Left lobe of liver (tissue), 2 donors: Measurements from ENCODE around the gene ASTN2. TPM values are rescaled to one million over a fixed set of nuclear protein-coding genes. Genes with fewer than 3 reads are reported as not detected.

Experiments
- ATAC-seq: fragments of 200-7000 bp; cut with Tn5 transposase; one replicate; pipeline ENCODE4 v1.9.1; 2020; ENCODE audit warnings: mild to moderate bottlenecking, moderate library complexity
- DNase-seq: peaks from one replicate; pipeline ENCODE4 v3.0.0-alpha.2; 2020; ENCODE audit warnings: low spot score
- total RNA-seq: library from RNA; stranded (reverse); gene quantifications from one replicate; pipeline ENCODE4 v1.2.1, GENCODE V29; 2021
- donor health status: DM: no; HTN: no; CAD: no; lungs with moderate emphysema.
- donor health status: DM: no; HTN: yes; CAD: no.

The ASTN2 gene
- total RNA-seq, 1 donor from 2014 or later, result 2.9 TPM

DNA sequence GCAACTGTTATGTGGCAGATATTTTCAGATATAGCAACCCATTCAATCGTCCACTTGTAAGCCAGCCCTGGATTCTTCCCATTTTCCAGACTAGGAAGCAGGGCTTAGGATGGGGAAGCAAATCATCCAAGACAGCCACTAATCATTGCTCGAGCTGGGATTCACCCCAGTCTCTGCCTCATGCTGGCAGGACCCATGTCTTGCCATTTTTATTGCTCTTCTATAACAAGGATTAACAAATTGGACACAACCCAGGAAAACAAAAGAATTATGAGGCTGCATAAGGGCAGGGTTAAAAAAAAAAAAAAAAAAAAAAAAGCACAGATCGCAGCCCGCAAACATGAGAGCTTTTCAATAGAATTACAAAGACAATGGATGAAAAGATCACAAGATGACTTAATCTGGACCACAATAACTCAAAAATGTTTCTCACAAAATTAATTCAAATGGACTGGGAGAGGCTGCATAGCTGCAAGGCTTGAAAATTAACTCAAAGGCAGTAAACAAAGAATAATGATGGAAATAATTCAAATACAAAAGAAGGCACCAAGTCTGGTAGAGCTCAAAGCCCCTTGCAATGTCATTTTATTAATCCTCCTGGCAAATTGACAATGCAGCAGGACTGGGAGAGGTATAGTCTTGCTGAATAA is 40.7 kb downstream of the ASTN2 start:
- DNase-seq, result no peak
- ATAC-seq, result no peak

DNA sequence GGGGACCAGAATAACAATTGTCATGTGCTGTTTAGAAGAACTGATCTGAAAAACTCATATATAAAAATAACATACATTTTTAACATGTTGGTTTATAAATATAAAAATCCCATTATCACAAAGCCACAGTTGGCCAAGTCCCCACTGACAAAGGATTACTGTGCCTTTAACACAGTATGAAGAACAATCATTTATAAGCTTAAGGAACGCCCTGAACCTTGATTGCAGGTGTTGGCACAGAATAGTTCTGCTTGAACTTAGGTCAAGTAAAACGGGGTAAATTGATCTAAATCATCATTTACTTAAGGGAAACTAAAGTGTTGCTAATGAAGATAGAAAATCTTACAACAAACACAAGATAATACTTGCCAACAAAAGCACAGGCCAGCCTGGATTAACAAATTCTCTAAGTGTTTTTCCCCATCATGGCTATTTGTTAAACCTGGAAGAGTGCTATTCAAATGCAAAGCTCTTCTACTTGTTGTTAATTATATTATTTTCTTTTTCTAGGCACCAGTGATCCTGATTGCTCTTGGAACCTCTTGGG is 46.1 kb downstream of the ASTN2 start:
- no peak for ATAC-seq
- no peak for DNase-seq

DNA sequence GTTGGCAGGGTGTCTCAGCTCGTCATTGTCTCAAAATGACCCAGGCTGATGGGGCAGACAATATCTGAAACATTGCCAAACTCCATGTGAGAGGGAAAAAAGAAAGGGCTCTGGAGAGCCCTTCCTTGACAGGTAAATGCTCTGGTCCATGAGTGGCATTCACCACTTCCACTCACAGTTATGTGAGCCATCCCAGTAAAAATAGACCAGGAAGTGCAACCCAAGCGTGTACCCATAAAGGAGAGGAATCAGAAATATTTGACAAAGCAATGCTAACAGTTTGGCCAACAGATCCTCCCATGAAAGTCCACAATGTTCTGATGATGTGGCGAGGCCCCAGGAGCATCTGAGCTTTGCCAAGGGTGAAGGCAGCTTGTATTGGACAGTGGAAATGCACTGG is 49.4 kb downstream of the ASTN2 start:
- no peak for DNase-seq
- ATAC-seq, result no peak

DNA sequence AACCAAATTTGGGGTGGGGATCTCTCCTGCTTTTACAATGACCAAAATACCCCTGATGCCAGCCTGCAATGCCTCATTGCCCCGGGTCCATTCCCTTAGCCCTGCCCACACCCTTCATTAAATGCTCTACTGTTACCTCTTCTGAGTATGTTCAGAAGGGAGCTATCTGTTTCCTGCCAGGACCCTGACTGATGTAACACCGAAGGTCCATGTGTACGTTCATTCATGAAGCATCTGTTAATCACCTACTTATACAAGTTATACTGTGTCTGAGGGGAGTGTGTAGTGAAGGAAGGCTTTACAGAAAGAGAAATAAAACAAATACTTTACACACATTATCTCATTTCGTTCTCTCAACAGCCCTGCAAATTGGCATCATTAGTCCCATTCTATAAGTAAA is 51.9 kb downstream of the ASTN2 start:
- ATAC-seq (no peak), DNase-seq (no peak)

DNA sequence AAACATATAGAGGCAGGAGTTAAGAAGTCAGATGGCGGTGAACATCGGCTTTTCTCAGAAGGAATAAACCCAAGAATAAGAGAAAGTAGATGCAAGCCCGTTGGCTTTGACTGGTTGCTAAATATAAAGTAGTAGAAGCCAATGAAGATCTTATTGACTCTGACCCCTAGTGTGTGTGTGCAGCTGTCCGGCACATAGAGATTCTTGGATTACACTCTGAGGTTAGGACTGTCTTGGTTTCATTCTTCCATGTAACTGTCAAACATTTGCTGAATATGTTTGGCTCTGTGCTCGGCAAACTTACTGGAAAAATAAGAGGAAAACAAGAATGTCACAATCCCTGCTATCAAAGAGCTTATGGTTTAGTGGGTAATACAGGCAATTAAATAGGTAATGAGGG is 54.9 kb downstream of the ASTN2 start:
- no peak for DNase-seq
- ATAC-seq, result no peak

DNA sequence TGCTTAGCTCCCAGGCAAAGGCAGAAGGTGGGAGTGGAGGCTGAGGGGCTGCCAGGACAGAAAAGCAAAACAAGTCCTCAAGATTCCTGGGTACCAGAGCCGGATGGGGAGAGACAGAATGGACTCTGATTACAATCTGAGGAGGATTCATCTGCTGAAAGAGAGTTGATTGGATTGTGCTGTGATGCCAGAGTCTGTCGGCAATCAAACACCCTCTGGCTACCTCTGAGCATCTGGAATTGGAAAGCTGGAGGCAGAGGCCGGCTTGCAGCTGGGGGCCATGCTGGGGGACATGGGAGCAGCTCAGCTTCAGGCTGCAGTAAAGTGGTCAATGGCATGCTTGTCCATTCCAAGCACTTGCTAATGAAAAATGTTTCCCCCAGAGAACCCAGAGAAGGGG is 59.3 kb downstream of the ASTN2 start:
- ATAC-seq (no peak), DNase-seq (no peak)

DNA sequence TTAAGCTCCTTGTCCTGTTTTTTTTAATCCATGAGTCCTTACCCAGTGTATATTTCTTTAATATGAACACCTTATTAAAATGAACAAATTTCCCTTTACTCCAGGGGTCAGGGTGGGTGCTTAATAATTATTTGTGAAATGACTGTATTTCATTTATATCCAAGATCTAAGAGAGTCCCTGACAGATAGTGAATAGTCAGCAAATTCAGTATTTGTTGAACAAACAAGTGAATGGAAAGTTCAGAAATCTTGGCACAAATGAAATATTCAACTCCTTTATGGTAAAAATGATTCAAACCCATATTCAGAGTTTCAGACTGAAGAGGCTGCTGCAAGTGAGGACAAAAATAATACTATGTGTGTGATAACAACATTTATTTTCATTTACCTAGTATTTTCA is 59.9 kb downstream of the ASTN2 start:
- ATAC-seq (peak; percentile 69), DNase-seq (no peak)

DNA sequence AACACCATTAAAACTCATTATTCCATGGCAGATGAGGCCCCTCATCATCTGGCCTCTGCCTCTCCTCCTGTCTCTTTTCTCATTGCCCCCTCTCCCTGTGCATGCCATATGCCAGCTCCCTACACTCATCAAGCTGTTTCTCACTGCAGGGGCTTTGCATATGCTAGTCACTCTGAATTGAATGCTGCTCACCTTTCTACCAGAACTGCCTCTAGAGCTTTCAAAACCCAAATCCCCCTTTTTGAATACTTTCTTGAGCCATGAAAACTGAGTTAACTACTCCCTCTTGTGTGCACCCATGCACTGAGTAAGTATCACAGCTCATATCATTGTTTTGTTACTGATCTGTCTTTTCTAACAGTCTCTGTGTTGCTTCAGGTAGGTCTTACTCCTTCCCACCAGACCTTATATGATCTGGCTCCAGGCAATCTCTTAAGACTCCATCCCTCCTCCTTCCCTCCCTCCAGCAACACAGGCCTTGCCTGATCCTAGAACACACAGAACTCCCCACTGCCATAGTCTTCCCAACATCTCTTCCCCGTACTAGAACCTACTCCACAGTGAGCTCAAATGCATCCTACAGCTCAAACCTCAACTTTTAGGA is 60.5 kb downstream of the ASTN2 start:
- ATAC-seq (no peak), DNase-seq (no peak)

DNA sequence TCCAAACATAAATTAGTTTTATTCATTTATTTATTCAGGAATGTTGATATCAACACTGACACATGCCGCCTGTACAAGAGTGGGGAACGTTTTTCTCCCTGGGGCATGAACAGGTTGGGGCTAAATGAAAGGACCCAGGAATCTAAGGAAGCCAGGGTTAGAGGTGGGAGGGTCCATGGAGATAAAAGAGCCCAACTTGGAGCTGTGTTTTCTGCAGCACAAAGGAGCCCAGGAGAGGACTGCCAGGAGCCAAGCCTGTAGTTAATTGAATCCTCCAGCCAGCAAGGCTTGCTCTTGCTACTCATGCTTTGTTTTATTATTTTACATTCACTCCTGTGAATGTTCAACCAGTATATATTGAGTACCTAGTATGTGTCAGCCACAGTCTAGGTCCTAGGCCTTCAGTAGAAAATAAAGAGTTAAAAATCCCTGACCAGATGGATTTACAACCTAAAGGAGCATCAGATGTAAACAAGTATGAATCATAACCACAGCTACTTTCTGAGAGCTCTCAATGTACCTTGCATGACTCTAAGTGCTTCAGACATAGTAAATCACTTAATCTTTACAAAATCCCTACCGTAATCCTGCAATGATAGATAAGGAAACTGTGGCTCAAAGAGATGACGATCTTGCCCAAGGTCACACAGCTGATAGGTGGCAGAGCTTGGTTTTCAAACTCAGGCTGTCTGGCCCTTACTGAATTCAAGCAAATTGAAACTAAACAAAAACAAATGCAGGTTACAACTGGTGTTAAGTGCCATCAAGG is 69.8 kb downstream of the ASTN2 start:
- DNase-seq, result no peak
- ATAC-seq, result no peak

DNA sequence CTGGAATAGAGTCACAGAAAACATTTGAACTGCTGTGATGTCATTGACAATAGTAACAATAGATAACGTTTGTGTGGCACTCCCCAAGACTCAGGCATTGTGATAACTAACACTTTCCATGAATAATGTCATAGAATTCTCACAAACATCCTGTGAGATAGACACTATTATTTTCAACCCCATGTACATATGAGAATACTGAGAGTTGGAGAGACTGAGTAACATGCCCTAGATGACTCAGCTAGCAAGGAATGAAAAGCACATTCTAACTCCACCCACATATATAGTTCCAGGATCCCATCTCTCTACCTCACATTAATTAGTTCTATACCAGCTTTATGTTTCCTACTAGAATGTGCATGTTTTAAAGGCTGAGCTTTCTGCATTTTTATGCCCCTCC is 71.4 kb downstream of the ASTN2 start:
- DNase-seq (no peak), ATAC-seq (no peak)

DNA sequence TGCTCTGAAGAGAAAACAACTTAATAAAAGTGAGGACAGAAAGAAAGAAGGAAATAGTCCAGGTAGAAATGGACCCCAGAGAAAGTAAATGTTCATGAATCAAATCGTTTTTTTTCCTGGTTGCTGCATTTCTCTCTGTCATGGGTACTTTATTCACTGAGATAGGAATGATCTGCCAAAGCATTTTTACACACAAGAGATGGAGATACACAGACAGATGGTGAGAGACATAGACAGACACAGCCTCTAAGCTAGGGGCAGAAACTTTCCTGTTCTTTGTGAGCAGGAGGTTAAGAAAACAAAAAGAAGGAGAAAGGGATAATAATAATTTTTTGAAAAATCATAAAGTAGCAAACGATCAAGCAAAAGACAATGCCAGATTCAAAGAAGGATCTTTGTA is 73.7 kb downstream of the ASTN2 start:
- DNase-seq (no peak), ATAC-seq (no peak)

DNA sequence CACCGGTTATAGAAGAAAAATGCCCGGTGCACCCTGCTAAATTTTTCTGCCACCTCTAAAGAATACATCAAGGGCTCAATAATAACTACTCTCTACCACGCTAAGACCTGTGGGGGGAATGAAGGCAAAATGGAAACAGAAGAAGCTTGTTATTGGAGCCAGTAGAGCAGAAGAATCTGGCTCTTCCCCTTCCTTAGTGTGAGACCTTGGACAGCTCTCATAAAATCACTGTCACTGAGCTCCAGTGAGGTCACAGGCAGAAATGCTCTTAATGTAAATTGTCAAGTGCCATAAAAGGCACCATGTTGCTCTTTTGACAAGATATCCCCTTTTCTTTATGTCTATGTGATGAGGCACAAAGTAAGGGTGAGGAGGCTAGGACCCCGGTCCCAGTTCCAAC is 74.4 kb downstream of the ASTN2 start:
- DNase-seq (no peak), ATAC-seq (no peak)

DNA sequence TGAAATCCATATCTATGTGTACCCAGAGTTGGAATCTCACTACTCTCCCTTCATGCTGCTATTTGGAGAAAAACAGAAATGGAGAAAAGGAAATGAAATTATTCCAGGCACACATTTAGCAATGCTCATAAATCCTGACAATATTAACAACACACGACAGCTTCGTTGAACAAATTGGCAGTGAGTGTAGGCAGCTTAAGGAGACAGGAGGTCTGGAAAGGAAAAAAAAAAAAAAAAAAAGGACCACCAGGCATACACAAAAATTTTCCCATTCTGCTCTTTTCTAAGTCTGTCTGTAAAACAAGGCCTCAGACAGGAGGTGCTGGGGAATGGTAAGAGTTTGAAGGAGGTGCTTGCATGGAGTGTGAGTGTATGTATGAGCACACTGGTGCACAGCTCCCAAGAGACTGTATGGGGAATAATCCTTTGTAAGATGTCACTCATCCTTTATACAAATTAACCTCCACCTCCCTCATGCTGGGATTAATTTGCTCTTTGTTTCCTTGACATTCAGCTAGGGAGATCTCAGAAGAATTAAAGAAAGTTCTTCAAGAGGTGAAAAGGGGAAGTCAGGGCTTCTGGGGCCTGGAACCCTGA is 78.9 kb downstream of the ASTN2 start:
- DNase-seq (no peak), ATAC-seq (no peak)

DNA sequence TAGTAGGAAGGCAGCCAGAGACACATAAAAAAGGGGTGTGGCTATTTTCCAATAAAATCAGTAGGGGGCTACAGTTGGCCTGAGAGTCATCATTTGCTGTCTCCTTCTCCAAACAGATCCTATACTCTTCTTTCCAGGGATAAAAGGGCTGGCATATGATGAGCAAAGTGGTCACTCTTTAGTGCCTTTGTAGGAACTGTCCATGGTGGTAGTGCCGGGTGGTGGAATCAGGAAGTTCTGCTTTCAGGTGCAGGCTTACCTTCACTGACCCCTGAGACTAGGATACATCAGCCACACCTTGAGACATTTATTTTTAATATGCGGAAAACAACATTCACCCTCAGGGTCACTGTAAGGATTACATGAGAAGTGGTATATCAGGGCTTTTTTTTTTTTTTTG is 80.8 kb downstream of the ASTN2 start:
- ATAC-seq, result no peak
- DNase-seq, result no peak

DNA sequence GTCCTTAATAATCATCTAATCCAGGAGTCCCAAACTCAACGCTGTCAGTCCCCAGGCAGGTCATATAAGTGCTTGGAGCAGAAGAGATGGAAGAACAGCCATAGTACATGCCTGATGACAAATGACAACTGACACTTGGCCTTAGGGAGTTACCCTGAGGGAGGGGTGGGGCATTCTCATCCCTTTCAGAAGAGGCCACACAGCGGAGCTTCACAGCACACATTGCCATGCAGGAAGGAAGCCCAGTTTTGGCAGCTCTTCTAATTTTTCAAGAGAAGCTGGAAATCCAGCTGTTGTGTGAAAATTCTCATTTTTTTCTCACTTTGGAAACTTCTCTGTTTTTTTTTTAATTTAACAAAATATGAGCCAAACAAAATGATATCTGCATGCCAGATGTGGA is 89.0 kb downstream of the ASTN2 start:
- DNase-seq, result no peak
- no peak for ATAC-seq

DNA sequence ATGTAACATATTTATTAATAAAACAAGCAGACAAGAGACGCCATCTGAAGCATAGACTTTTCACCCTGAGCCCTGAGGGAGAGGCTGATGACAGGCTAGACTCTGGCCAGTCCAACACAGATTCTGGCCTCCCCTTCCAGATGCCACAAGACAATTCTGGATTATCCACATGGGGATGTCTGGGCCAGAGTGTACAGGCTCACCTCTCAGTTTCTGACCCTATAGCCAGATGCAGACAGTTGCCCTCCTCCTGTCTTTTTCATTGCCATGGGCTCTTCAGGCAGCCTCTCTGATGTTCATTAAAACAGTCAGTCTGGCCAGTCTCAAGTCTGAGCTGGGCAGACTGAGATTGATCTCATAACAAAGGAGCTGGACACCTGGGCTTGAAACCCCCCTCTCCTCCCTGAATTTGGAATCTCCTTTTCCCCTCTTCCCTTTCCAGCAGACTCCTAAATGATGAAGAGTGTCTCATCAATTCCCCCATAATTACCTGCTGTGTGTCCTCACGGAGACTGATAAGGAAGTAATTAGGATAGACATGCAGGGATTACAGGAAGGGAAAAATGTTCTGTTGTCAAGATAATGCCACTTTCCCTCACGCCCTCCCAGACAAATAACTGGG is 89.6 kb downstream of the ASTN2 start:
- ATAC-seq (no peak), DNase-seq (no peak)

DNA sequence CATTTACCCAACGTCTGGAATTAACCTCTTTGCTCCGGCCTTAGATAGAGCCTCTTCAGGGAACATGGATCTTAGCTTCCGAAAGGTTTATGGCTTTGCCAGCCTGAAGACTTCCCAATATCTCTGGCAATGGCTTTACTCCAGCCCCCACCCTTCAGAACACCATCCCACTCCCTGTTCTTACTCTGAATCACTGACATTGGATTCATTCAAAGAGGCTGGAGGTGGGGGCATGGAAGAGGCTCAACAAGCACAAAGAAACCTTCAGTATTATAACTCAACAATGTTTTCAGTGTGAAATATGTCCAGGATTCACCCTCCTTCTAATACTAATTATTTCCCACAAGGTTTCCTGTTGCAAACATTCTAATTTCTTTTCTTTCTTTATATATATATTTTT is 91.5 kb downstream of the ASTN2 start:
- ATAC-seq, result no peak
- no peak for DNase-seq

DNA sequence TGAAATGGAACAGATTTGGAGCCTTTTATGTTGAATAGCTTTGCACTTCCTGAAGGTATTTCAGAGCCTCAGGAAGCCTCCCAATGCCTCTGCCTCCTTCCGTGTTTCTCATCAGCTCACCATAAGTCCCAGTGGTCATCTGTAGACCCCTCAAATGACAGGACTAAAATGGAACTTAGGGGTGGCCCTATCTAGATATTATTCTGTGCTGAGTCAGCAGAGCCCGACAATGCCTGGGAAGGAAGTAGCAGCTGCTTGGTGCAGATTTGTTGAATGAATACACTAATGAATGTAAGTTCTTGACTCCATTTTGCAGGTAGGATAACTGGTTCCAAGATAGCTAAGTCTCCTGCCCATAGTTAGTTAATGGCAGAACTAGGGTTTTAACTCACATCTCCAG is 97.7 kb downstream of the ASTN2 start:
- DNase-seq (no peak), ATAC-seq (no peak)

DNA sequence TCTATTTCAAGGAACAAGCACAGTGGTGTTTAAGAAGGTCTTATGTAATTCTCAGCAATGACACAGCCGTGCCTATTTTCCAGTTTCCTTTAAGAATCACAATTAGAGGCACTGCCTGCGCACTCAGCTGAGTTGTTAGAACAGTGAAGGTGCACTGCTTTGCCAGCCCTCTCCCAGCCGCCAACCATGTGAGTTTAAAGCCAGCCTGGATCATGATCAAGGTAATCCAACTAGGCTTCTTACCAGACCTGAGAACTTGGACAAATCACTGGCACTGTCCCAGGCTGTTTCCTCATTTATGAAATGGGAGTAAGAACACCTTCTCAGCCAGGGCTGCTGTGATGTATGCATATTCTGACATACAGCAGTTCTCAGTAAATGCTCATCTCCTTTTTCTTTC is 99.6 kb downstream of the ASTN2 start:
- DNase-seq, result no peak
- no peak for ATAC-seq

DNA sequence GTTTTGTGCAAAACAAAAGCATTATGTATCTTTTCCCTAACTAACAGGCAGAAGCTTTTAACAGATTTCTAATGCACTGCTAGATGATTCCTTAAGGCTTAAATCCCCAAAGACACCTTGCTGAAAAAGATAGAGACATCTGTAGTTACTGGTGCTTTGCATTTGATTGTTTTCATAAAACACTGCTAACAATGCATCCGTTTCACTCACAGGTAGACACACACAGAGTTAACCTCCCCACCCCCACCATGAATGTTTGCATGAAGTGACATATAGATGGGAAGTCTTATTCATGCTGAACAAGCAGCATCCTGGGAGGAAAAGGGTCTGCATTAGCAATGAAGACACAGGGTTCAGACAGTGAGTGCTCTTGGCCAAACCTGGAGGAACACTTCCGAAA is 100.9 kb downstream of the ASTN2 start:
- no peak for DNase-seq
- no peak for ATAC-seq

DNA sequence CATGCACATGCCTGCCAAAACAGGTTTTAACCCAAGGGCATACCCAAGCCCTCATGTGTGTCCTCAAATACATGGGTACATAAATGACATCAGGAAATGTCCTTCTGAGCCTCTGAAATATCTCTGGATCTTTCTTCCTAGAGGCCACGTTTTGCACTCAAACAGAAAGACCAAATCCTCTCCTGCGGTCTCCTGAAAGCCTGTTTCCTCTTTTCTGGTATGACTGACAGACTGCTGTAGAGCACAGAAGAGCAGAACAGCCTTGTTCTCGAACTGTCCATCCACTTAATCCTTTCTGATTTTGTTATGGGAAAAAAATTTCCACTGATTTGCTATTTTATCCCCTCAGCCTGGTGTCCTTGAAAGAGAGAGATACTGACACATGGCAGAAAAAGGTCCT is 107.2 kb downstream of the ASTN2 start:
- ATAC-seq (no peak), DNase-seq (no peak)
